Neuron (in vitro differentiated cells): ENCODE measurements around the gene PTPN11.
"Not testable (repeated sequence)": the region's sequence is repeated elsewhere in the genome, so short reads cannot be mapped to it uniquely, and the experiment has no call there.

Source experiments
- H2AFZ ChIP-seq: one replicate; pipeline ENCODE4 v1.6.1; 2013; ENCODE audit warnings: low read depth, mild to moderate bottlenecking, inconsistent platforms, low read length, moderate library complexity
- H3K27me3 ChIP-seq: one replicate; pipeline ENCODE4 v1.6.1; 2013; ENCODE audit warnings: low read length; ENCODE audit not compliant: insufficient read depth
- H3K36me3 ChIP-seq: one replicate; pipeline ENCODE4 v1.6.1; 2013; ENCODE audit warnings: low read length; ENCODE audit not compliant: insufficient read depth
- H3K4me1 ChIP-seq: one replicate; pipeline ENCODE4 v1.6.1; 2013; ENCODE audit warnings: low read length; ENCODE audit not compliant: insufficient read depth
- H3K4me3 ChIP-seq: 2 replicates; pipeline ENCODE4 v1.5.1; 2013; ENCODE audit warnings: mild to moderate bottlenecking, low read length, moderate library complexity
- H3K9me3 ChIP-seq: one replicate; pipeline ENCODE4 v1.6.1; 2013; ENCODE audit warnings: low read length

PTPN11 gene

GRCh38 chr12:112446008-112446725, 27.4 kb downstream of the PTPN11 start:
- peaks cover 34% of the 10 kb centered on the region for H3K36me3 ChIP-seq
- H3K4me3 ChIP-seq = no peak overlapping the region
- H3K4me1 ChIP-seq = no peaks in the 10 kb centered on the region
- H3K27me3 ChIP-seq = no peaks in the 10 kb centered on the region
- H2AFZ ChIP-seq = no peak overlapping the region
- no peaks in the 10 kb centered on the region for H3K9me3 ChIP-seq

GRCh38 chr12:112447106-112447505, 28.4 kb downstream of the PTPN11 start:
- Histone ChIP-seq H3K4me3 (no peak overlapping the region), H3K4me1 (no peaks in the 10 kb centered on the region), H2AFZ (no peak overlapping the region), H3K9me3 (no peaks in the 10 kb centered on the region), H3K36me3 (peaks cover 41% of the 10 kb centered on the region), H3K27me3 (no peaks in the 10 kb centered on the region)

GRCh38 chr12:112448165-112448564, 29.4 kb downstream of the PTPN11 start:
- not testable (repeated sequence) for H3K27me3 ChIP-seq, H3K9me3 ChIP-seq, H2AFZ ChIP-seq, H3K4me3 ChIP-seq, H3K4me1 ChIP-seq
- H3K36me3 ChIP-seq = peaks cover 46% of the 10 kb centered on the region

- Histone ChIP-seq H3K4me3 (no peak overlapping the region), H3K27me3 (no peaks in the 10 kb centered on the region), H2AFZ (no peak overlapping the region), H3K4me1 (no peaks in the 10 kb centered on the region), H3K36me3 (peaks cover 63% of the 10 kb centered on the region), H3K9me3 (no peaks in the 10 kb centered on the region)
These were observed 32.0 kb downstream of the PTPN11 start for GRCh38 chr12:112450725-112451124.

- H3K9me3 ChIP-seq = peaks cover 3% of the 10 kb centered on the region
- H3K4me3 ChIP-seq = no peak overlapping the region
- peaks cover 10% of the 10 kb centered on the region for H3K4me1 ChIP-seq
- peaks cover 55% of the 10 kb centered on the region for H3K36me3 ChIP-seq
- H2AFZ ChIP-seq = no peak overlapping the region
- no peaks in the 10 kb centered on the region for H3K27me3 ChIP-seq
These were observed 37.3 kb downstream of the PTPN11 start for GRCh38 chr12:112456029-112456428.

- not testable (repeated sequence) for H3K4me3 ChIP-seq, H3K9me3 ChIP-seq, H3K27me3 ChIP-seq, H2AFZ ChIP-seq
- Histone ChIP-seq H3K4me1 (peaks cover 10% of the 10 kb centered on the region), H3K36me3 (peaks cover 48% of the 10 kb centered on the region)
These were observed 38.4 kb downstream of the PTPN11 start for GRCh38 chr12:112457142-112457541.

GRCh38 chr12:112458330-112458729, 39.6 kb downstream of the PTPN11 start:
- peaks cover 41% of the 10 kb centered on the region for H3K36me3 ChIP-seq
- no peaks in the 10 kb centered on the region for H3K27me3 ChIP-seq
- H3K4me3 ChIP-seq = no peak overlapping the region
- H2AFZ ChIP-seq = no peak overlapping the region
- H3K4me1 ChIP-seq = peaks cover 10% of the 10 kb centered on the region
- peaks cover 3% of the 10 kb centered on the region for H3K9me3 ChIP-seq

GRCh38 chr12:112458751-112459150, 40.0 kb downstream of the PTPN11 start:
- Histone ChIP-seq H3K4me3 (no peak overlapping the region), H3K36me3 (peaks cover 38% of the 10 kb centered on the region), H3K4me1 (peaks cover 10% of the 10 kb centered on the region), H3K9me3 (peaks cover 3% of the 10 kb centered on the region), H3K27me3 (no peaks in the 10 kb centered on the region), H2AFZ (no peak overlapping the region)

GRCh38 chr12:112463478-112463877, 44.7 kb downstream of the PTPN11 start:
- Histone ChIP-seq H3K9me3 (no peaks in the 10 kb centered on the region), H3K27me3 (no peaks in the 10 kb centered on the region), H2AFZ (no peak overlapping the region), H3K4me3 (no peak overlapping the region), H3K36me3 (peaks cover 14% of the 10 kb centered on the region), H3K4me1 (peaks cover 8% of the 10 kb centered on the region)

- no peaks in the 10 kb centered on the region for H3K9me3 ChIP-seq
- peaks cover 17% of the 10 kb centered on the region for H3K36me3 ChIP-seq
- no peak overlapping the region for H2AFZ ChIP-seq
- H3K4me1 ChIP-seq = no peaks in the 10 kb centered on the region
- no peak overlapping the region for H3K4me3 ChIP-seq
- H3K27me3 ChIP-seq = no peaks in the 10 kb centered on the region
These were observed 45.9 kb downstream of the PTPN11 start for GRCh38 chr12:112464605-112465004.

- H3K4me1 ChIP-seq = no peaks in the 10 kb centered on the region
- H3K27me3 ChIP-seq = no peaks in the 10 kb centered on the region
- peaks cover 17% of the 10 kb centered on the region for H3K36me3 ChIP-seq
- H3K9me3 ChIP-seq = no peaks in the 10 kb centered on the region
- H2AFZ ChIP-seq = no peak overlapping the region
- H3K4me3 ChIP-seq = no peak overlapping the region
These were observed 47.3 kb downstream of the PTPN11 start for GRCh38 chr12:112466011-112466422.

- Histone ChIP-seq H2AFZ (no peak overlapping the region), H3K4me3 (no peak overlapping the region), H3K27me3 (no peaks in the 10 kb centered on the region), H3K9me3 (no peaks in the 10 kb centered on the region), H3K4me1 (no peaks in the 10 kb centered on the region), H3K36me3 (peaks cover 17% of the 10 kb centered on the region)
These were observed 48.1 kb downstream of the PTPN11 start for GRCh38 chr12:112466835-112467234.

- Histone ChIP-seq H3K4me3 (no peak overlapping the region), H3K27me3 (no peaks in the 10 kb centered on the region), H3K36me3 (peaks cover 26% of the 10 kb centered on the region), H3K9me3 (no peaks in the 10 kb centered on the region), H2AFZ (no peak overlapping the region), H3K4me1 (no peaks in the 10 kb centered on the region)
These were observed 49.3 kb downstream of the PTPN11 start for GRCh38 chr12:112468046-112468445.

GRCh38 chr12:112473056-112473455, 54.3 kb downstream of the PTPN11 start:
- peaks cover 48% of the 10 kb centered on the region for H3K36me3 ChIP-seq
- H2AFZ ChIP-seq = no peak overlapping the region
- H3K27me3 ChIP-seq = no peaks in the 10 kb centered on the region
- H3K4me1 ChIP-seq = no peaks in the 10 kb centered on the region
- peaks cover 3% of the 10 kb centered on the region for H3K9me3 ChIP-seq
- H3K4me3 ChIP-seq = no peak overlapping the region
